K562 (cell line): Measurements from ENCODE around the gene R3HDM2. TPM values are rescaled to one million over a fixed set of nuclear protein-coding genes. Genes with fewer than 3 reads are reported as not detected.

Experiments
- FOSL1 ChIP-seq: fragments of 200-800 bp; sonication (Bioruptor generic); conservative IDR thresholded peaks from 2 replicates; pipeline ENCODE4 v1.6.1; 2016; ENCODE audit warnings: missing genetic modification characterization, missing compliant biosample characterization
- GATAD2A ChIP-seq: fragments of 450-650 bp; IDR thresholded peaks from 2 replicates; pipeline ENCODE4 v1.6.1; 2017
- HDAC8 ChIP-seq: fragments of 450-650 bp; IDR thresholded peaks from 2 replicates; pipeline ENCODE4 v1.6.1; 2016; ENCODE audit warnings: mild to moderate bottlenecking, missing genetic modification characterization, moderate library complexity, missing compliant biosample characterization
- JUN ChIP-seq, 2 experiments: sonication (generic) in 1 of 2; formaldehyde crosslinking in 1 of 2; IDR thresholded peaks; 2 replicates each; pipeline versions ENCODE4 v1.6.1 to v1.8.0; 2012 to 2022; ENCODE audit warnings: borderline replicate concordance in 2 of 2, mild to moderate bottlenecking in 2 of 2, improper control_type of control experiment in 1 of 2, low read depth in 1 of 2, low read length in 1 of 2, missing genetic modification reagents in 1 of 2
- SAFB2 ChIP-seq: fragments of 200-400 bp; formaldehyde crosslinking; IDR thresholded peaks from 2 replicates; pipeline ENCODE4 v1.6.1; 2018; ENCODE audit warnings: borderline replicate concordance, low read length, low read depth, moderate library complexity; ENCODE audit not compliant: severe bottlenecking
- SP1 ChIP-seq: sonication (generic); formaldehyde crosslinking; IDR thresholded peaks from 2 replicates; pipeline ENCODE4 v1.8.1; 2022; ENCODE audit warnings: mild to moderate bottlenecking, missing genetic modification reagents
- TARDBP ChIP-seq: fragments of 450-650 bp; IDR thresholded peaks from 2 replicates; pipeline ENCODE4 v1.6.1; 2016
- ZNF239 ChIP-seq: fragments of 250-450 bp; sonication (Bioruptor Pico); IDR thresholded peaks from 2 replicates; pipeline ENCODE4 v1.4.0; 2020; ENCODE audit warnings: mild to moderate bottlenecking
- ZNF76 ChIP-seq: fragments of 250-450 bp; sonication (Bioruptor Pico); IDR thresholded peaks from 2 replicates; pipeline ENCODE4 v1.4.0; 2020; ENCODE audit warnings: mild to moderate bottlenecking, moderate library complexity, borderline replicate concordance
- polyA plus RNA-seq, 8 experiments: library from polyadenylated mRNA; depleted of rRNA in 4 of 8; stranded (reverse) in 5 of 8; unstranded in 3 of 8; fragments of >200 nt; fragmentation: Nextera tagmentation in 2 of 8; fragmentation: Illumina TruSeq in 1 of 8; extraction: Ambion mirVana in 2 of 8; extraction: Trizol in 1 of 8; gene quantifications; 2 replicates each; pipeline versions ENCODE4 v1.2.1 to v1.2.3, GENCODE V29; 2011 to 2014; ENCODE audit warnings: inconsistent platforms in 1 of 8, missing spikeins in 1 of 8
- total RNA-seq, 7 experiments: library from RNA; depleted of rRNA in 6 of 7; stranded (reverse); fragments of >200 nt in 6 of 7; fragmentation: Illumina TruSeq in 2 of 7; extraction: Trizol in 2 of 7; gene quantifications; 2 replicates each; pipeline versions ENCODE4 v1.2.1 to v1.2.3, GENCODE V29; 2011 to 2021; ENCODE audit warnings: low replicate concordance in 1 of 7
- TF ChIP-seq, protein P1 (sequence below): IDR thresholded peaks from 2 replicates; pipeline ENCODE4 v1.6.1; 2011; ENCODE audit warnings: borderline replicate concordance, low read depth, mild to moderate bottlenecking, moderate library complexity, low read length; ENCODE audit not compliant: insufficient read depth, poor library complexity, severe bottlenecking
- TF ChIP-seq, protein P2 (sequence below): fragments of 450-650 bp; IDR thresholded peaks from 2 replicates; pipeline ENCODE4 v1.6.1; 2016; ENCODE audit warnings: antibody characterized with exemption

The R3HDM2 gene
- total and polyA plus RNA-seq, 9 of the 15 experiments (the other 6 are each of a cell fraction or from before 2014, with no cell fraction given): 3.3 to 18.8 (median 9.0) TPM

DNA sequence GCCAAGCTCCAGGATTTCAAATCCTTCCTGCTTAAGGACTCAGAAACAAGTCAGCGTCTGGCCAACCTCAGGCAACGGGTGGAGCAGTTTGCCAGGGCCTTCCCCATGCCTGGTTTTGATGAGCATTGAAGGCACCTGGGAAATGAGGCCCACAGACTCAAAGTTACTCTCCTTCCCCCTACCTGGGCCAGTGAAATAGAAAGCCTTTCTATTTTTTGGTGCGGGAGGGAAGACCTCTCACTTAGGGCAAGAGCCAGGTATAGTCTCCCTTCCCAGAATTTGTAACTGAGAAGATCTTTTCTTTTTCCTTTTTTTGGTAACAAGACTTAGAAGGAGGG lies 196.6 kb downstream of the R3HDM2 start (continued):
- TF ChIP-seq, protein P1, sequence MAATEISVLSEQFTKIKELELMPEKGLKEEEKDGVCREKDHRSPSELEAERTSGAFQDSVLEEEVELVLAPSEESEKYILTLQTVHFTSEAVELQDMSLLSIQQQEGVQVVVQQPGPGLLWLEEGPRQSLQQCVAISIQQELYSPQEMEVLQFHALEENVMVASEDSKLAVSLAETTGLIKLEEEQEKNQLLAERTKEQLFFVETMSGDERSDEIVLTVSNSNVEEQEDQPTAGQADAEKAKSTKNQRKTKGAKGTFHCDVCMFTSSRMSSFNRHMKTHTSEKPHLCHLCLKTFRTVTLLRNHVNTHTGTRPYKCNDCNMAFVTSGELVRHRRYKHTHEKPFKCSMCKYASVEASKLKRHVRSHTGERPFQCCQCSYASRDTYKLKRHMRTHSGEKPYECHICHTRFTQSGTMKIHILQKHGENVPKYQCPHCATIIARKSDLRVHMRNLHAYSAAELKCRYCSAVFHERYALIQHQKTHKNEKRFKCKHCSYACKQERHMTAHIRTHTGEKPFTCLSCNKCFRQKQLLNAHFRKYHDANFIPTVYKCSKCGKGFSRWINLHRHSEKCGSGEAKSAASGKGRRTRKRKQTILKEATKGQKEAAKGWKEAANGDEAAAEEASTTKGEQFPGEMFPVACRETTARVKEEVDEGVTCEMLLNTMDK: no peak
- TF ChIP-seq GATAD2A (no peak), SAFB2 (no peak), SP1 (no peak), ZNF76 (CRISPR knock-in tag) (no peak), ZNF239 (CRISPR knock-in tag) (no peak), TARDBP (no peak), HDAC8 (tag) (no peak), FOSL1 (tag) (no peak), JUN (IDR thresholded peaks at IDR 0.05; ENCODE audit: borderline replicate concordance, low read depth, low read length) (no peak), JUN (CRISPR knock-in tag; IDR thresholded peaks at IDR 0.05; ENCODE audit: borderline replicate concordance) (no peak)
- TF ChIP-seq, protein P2, sequence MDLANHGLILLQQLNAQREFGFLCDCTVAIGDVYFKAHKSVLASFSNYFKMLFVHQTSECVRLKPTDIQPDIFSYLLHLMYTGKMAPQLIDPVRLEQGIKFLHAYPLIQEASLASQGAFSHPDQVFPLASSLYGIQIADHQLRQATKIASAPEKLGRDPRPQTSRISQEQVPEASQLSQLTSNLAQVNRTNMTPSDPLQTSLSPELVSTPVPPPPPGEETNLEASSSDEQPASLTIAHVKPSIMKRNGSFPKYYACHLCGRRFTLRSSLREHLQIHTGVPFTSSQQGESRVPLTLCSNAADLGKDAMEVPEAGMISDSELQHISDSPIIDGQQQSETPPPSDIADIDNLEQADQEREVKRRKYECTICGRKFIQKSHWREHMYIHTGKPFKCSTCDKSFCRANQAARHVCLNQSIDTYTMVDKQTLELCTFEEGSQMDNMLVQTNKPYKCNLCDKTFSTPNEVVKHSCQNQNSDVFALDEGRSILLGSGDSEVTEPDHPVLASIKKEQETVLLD: no peak
